ENCODE data around the gene ATP1A1. TPM values are rescaled to one million over a fixed set of nuclear protein-coding genes. Genes with fewer than 3 reads are reported as not detected.

The ATP1A1 gene
- total RNA-seq, 1 experiment from 2014 or later, result 239 TPM

DNA sequence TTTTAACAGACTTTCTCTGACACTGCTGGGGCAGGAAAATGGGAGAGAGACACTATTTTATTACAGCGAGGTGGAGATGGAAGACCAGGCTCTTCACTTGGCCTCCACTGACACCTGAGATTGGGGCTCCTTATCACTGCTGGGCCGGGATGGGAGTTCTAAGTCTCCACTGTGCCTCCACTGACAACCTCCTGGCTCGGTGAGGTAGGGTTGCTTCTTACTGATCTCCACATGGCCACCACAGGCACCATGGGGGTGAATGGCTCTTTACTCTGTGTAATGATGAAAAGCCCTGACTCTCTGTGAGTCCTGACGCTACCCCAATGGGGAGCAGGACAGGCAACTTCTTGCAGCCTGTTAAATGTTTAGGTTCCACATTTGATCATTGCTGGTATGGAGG lies 67.7 kb downstream of the ATP1A1 start:
- Histone ChIP-seq H3K79me2 (ENCODE audit: insufficient read depth, low read length) (no peaks in the 10 kb centered on the region), H2BK15ac (ENCODE audit: low read depth, low read length) (no peak overlapping the region), H4K5ac (ENCODE audit: insufficient read length, low read depth, low read length) (no peak overlapping the region), H3K4me1 (ENCODE audit: insufficient read depth, low read length) (no peaks in the 10 kb centered on the region), H2BK12ac (ENCODE audit: insufficient read length, low read depth, low read length) (no peak overlapping the region), H3K4ac (ENCODE audit: low read depth, low read length) (no peak overlapping the region), H2BK20ac (ENCODE audit: low read depth, low read length, poor library complexity, severe bottlenecking) (no peak overlapping the region), H3K18ac (ENCODE audit: insufficient read length, low read depth, low read length) (no peak overlapping the region), H3K23ac (ENCODE audit: insufficient read length, low read depth, low read length) (no peak overlapping the region), H2AK5ac (ENCODE audit: insufficient read length, low read length) (no peak overlapping the region), H3K27ac (ENCODE audit: insufficient read length, low read depth, low read length) (no peak overlapping the region), H3K9me3 (ENCODE audit: control insufficient read depth, low read depth, low read length) (no peaks in the 10 kb centered on the region), H3K23me2 (ENCODE audit: insufficient read length, low read depth, low read length, poor library complexity, severe bottlenecking) (peaks cover 2% of the 10 kb centered on the region), H4K20me1 (ENCODE audit: control insufficient read depth, insufficient read depth, insufficient read length) (no peaks in the 10 kb centered on the region), H4K8ac (replicated peaks; ENCODE audit: insufficient read length, low read depth, low read length) (no peak overlapping the region), H4K91ac (ENCODE audit: insufficient read length, low read depth, low read length) (no peak overlapping the region), H2BK120ac (ENCODE audit: low read depth, low read length, poor library complexity, severe bottlenecking) (no peak overlapping the region), H3K14ac (ENCODE audit: insufficient read depth, low read length) (no peak overlapping the region), H3K9ac (ENCODE audit: extremely low read depth, insufficient read length, low read length) (no peak overlapping the region), H3K4me2 (ENCODE audit: insufficient read depth, insufficient read length, low read length) (no peak overlapping the region), H2AFZ (ENCODE audit: low read length) (no peak overlapping the region), H3K27me3 (ENCODE audit: insufficient read depth, low read length) (no peaks in the 10 kb centered on the region), H3T11ph (ENCODE audit: low read length) (no peak overlapping the region), H2BK5ac (ENCODE audit: insufficient read length, low read length) (no peak overlapping the region), H3K79me1 (ENCODE audit: insufficient read depth, low read depth, low read length, poor library complexity, severe bottlenecking) (no peaks in the 10 kb centered on the region), H3K56ac (ENCODE audit: insufficient read length, low read depth, low read length) (no peak overlapping the region)
- H3K4me1 Mint-ChIP-seq, result no peaks in the 10 kb centered on the region
- no peak overlapping the region; a peak in 1 of 5 replicates for H3K4me3 Mint-ChIP-seq
- WGBS (ENCODE audit: extremely low coverage, insufficient read length, low lambda C conversion rate), result no CpG with 5 or more reads among the region's 4 CpGs
- no peak for TF ChIP-seq CTCF (conservative IDR thresholded peaks at IDR 0.05)
- no peaks in the 10 kb centered on the region for H3K36me3 Mint-ChIP-seq (ENCODE audit: insufficient read depth in 1 of 3, low read depth in 3 of 3)
- no peaks in the 10 kb centered on the region for H3K27me3 Mint-ChIP-seq (ENCODE audit: low read depth)
- DNase-seq, result no peak
- no peak overlapping the region; a peak in 1 of 7 replicates for H3K27ac Mint-ChIP-seq
- H3K9me3 Mint-ChIP-seq, result no peaks in the 10 kb centered on the region

Measured in H9 (cell line).